ENCODE results near the gene MAFF.

DNA sequence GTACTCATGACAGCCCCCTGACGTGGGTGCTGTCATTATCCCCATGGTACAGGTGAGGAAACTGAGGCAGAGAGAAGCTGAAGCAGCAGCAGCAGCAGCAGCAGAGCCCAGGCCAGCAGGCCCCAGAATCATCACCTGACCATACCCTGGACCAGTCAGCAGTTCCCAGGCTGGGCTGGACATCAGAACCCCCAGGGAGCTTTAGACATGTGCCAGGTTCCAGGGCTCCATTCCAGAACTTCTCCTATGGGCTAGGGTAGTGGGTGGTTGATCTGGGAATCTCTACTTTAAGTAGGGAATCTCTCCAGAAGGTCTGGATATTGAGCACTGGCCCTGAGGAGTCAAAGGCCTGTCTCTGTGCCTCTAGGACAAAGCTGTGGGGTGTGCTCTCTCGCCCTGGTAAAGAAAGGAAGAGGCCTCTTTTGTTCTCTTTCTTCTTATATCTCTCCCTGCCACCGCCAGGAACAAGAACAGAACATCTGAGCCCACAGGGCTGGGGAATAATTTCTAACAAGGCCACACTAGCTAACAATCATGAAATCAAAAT lies 26.6 kb downstream of the MAFF start:
- no peak for TF ChIP-seq CTCF (IDR thresholded peaks at IDR 0.05)
- TF ChIP-seq POLR2A (IDR thresholded peaks at IDR 0.05) = no peak

All from uterus (tissue), 2 donors.